Stimulated activated CD8-positive, alpha-beta memory T cell treated with anti-CD3 and anti-CD28 coated beads, Interleukin-7, amount 100 ng/mL, for 24 hours (primary cell): ENCODE data around the gene BNIP1.

Experiments
- DNase-seq: peaks from one replicate; pipeline ENCODE4 v3.0.0-alpha.2; 2020; ENCODE audit warnings: low read depth

Gene BNIP1

GRCh38 chr5:173211284-173211683 is 67.0 kb downstream of the BNIP1 start:
- DNase-seq, result no peak

- no peak for DNase-seq
These were observed 69.1 kb downstream of the BNIP1 start for GRCh38 chr5:173213236-173213933.
